K562 (cell line): ENCODE measurements around the gene LGALS9C. TPM values are rescaled to one million over a fixed set of nuclear protein-coding genes. Genes with fewer than 3 reads are reported as not detected.
"Not testable (repeated sequence)": the region's sequence is repeated elsewhere in the genome, so short reads cannot be mapped to it uniquely, and the experiment has no call there.

Source experiments
- ATAC-seq: fragments of 200-7000 bp; cut with Tn5 transposase; 3 replicates; pipeline ENCODE4 v1.9.1; 2020; ENCODE audit warnings: moderate library complexity
- BruUV-seq: library from RNA; stranded (reverse); fragments of 400-500 nt; replicated peaks from 2 replicates; lab custom pipeline; 2021; lab: Mats Ljungman, UMichigan
- CTCF ChIA-PET: fragments of 300-600 bp; formaldehyde crosslinking; extraction: SDS; loops from one replicate; lab custom pipeline; 2021; ENCODE audit warnings: low intra/inter-chr PET ratio; lab: Yijun Ruan, JAX
- POLR2A ChIA-PET: fragments of 300-600, 350-650 bp; sonication (Branson Sonifier 250); formaldehyde crosslinking; extraction: SDS; loops from one replicate; lab custom pipeline; 2021; ENCODE audit warnings: antibody characterized with exemption, inconsistent platforms; lab: Yijun Ruan, JAX
- DNase-seq, 4 experiments: peaks; one replicate each; pipeline versions ENCODE4 v3.0.0 to v3.0.0-alpha.2; 2011 to 2018; ENCODE audit warnings: low spot score in 3 of 4, mixed read lengths in 3 of 4; ENCODE audit errors: extremely low read depth in 1 of 4
- FAIRE-seq: peaks from 2 replicates; lab custom pipeline; 2011; peaks lifted over from hg19 to GRCh38; lab: Jason Lieb, UNC
- H2AFZ ChIP-seq: 2 replicates; pipeline ENCODE4 v1.6.0; 2011; ENCODE audit warnings: low read depth, low read length, control low read depth, inconsistent platforms
- H3K27ac ChIP-seq: fragments of 200-600 bp; 3 replicates; pipeline ENCODE4 v1.8.0; 2011; ENCODE audit warnings: low read depth, mild to moderate bottlenecking, control low read depth, inconsistent platforms, low read length, moderate library complexity, mixed read lengths; ENCODE audit errors: extremely low read depth
- H3K27me3 ChIP-seq, 2 experiments: fragments of 300-600 bp in 1 of 2; 2 replicates in 1 of 2; 3 replicates in 1 of 2; pipeline versions ENCODE4 v1.6.0 to v1.8.0; 2011; ENCODE audit warnings: inconsistent platforms in 2 of 2, low read length in 2 of 2, mild to moderate bottlenecking in 1 of 2, mixed read lengths in 1 of 2, moderate library complexity in 1 of 2; ENCODE audit not compliant: control insufficient read depth in 2 of 2, insufficient read depth in 2 of 2
- H3K36me3 ChIP-seq: fragments of 300-600 bp; 3 replicates; pipeline ENCODE4 v1.8.0; 2011; ENCODE audit warnings: mild to moderate bottlenecking, low read length, inconsistent platforms; ENCODE audit not compliant: control insufficient read depth, insufficient read depth
- H3K4me1 ChIP-seq, 2 experiments: fragments of 200-600 bp in 1 of 2; replicated peaks in 1 of 2; 2 replicates in 1 of 2; 3 replicates in 1 of 2; pipeline versions ENCODE4 v1.5.1 to v1.8.0; 2011; ENCODE audit warnings: inconsistent platforms in 2 of 2, low read length in 2 of 2, mild to moderate bottlenecking in 1 of 2, mixed read lengths in 1 of 2, moderate library complexity in 1 of 2; ENCODE audit not compliant: control insufficient read depth in 2 of 2, insufficient read depth in 2 of 2
- H3K4me2 ChIP-seq: 2 replicates; pipeline ENCODE4 v1.6.1; 2011; ENCODE audit warnings: low read length, control low read depth, inconsistent platforms, mixed read lengths; ENCODE audit not compliant: insufficient read depth
- H3K4me3 ChIP-seq: fragments of 200-600 bp; sonication (generic), shearing (Covaris generic); 2 replicates; pipeline ENCODE4 v1.5.1; 2016; ENCODE audit warnings: control low read depth, inconsistent platforms
- H3K79me2 ChIP-seq: fragments of 200-600 bp; 3 replicates; pipeline ENCODE4 v1.8.0; 2011; ENCODE audit warnings: low read length, inconsistent platforms; ENCODE audit not compliant: control insufficient read depth, insufficient read depth
- H3K9ac ChIP-seq, 2 experiments: 2 replicates each; pipeline versions ENCODE4 v1.6.0 to v1.6.1; 2011; ENCODE audit warnings: low read depth in 2 of 2, low read length in 2 of 2, control low read depth in 1 of 2, inconsistent platforms in 1 of 2, mild to moderate bottlenecking in 1 of 2, mixed read lengths in 1 of 2; ENCODE audit not compliant: insufficient read depth in 1 of 2
- H3K9me1 ChIP-seq: one replicate; pipeline ENCODE4 v1.6.0; 2011; ENCODE audit warnings: inconsistent platforms, mild to moderate bottlenecking, low read length, moderate library complexity; ENCODE audit not compliant: control insufficient read depth, insufficient read depth
- H3K9me3 ChIP-seq: replicated peaks from 2 replicates; pipeline ENCODE4 v1.5.1; 2011; ENCODE audit warnings: low read depth, low read length, inconsistent platforms; ENCODE audit not compliant: control insufficient read depth, insufficient read depth
- H4K20me1 ChIP-seq: replicated peaks from 2 replicates; pipeline ENCODE4 v1.6.1; 2011; ENCODE audit warnings: low read length, inconsistent platforms, mixed read lengths; ENCODE audit not compliant: control insufficient read depth, insufficient read depth
- WGBS: fragments of 100-300 bp; shearing (Covaris generic); methylation state at CpG from one replicate; pipeline ENCODE4 v1.1.6; 2016; ENCODE audit warnings: low coverage, mixed read lengths; ENCODE audit not compliant: insufficient coverage; ENCODE audit errors: missing lambda C conversion rate; 5-methylcytosine and 5-hydroxymethylcytosine counted together
- in situ Hi-C: fragments of 300-500 bp; cut with MboI; formaldehyde crosslinking; loops from 4 replicates; pipeline ENCODE4 v1.15.0; 2018; ENCODE audit warnings: inconsistent platforms, mixed read lengths
- intact Hi-C: fragments of 100-400 bp; cut with micrococcal nuclease; formaldehyde crosslinking; loops from 2 replicates; pipeline ENCODE4 v1.14.2; 2022
- polyA plus RNA-seq, 8 experiments: library from polyadenylated mRNA; depleted of rRNA in 4 of 8; stranded (reverse) in 5 of 8; unstranded in 3 of 8; fragments of >200 nt; fragmentation: Nextera tagmentation in 2 of 8; fragmentation: Illumina TruSeq in 1 of 8; extraction: Ambion mirVana in 2 of 8; extraction: Trizol in 1 of 8; gene quantifications; 2 replicates each; pipeline versions ENCODE4 v1.2.1 to v1.2.3, GENCODE V29; 2011 to 2014; ENCODE audit warnings: inconsistent platforms in 1 of 8, missing spikeins in 1 of 8
- total RNA-seq, 7 experiments: library from RNA; depleted of rRNA in 6 of 7; stranded (reverse); fragments of >200 nt in 6 of 7; fragmentation: Illumina TruSeq in 2 of 7; extraction: Trizol in 2 of 7; gene quantifications; 2 replicates each; pipeline versions ENCODE4 v1.2.1 to v1.2.3, GENCODE V29; 2011 to 2021; ENCODE audit warnings: low replicate concordance in 1 of 7

The LGALS9C gene
- total and polyA plus RNA-seq, 9 of the 15 experiments (the other 6 are each of a cell fraction or from before 2014, with no cell fraction given) = not detected

DNA sequence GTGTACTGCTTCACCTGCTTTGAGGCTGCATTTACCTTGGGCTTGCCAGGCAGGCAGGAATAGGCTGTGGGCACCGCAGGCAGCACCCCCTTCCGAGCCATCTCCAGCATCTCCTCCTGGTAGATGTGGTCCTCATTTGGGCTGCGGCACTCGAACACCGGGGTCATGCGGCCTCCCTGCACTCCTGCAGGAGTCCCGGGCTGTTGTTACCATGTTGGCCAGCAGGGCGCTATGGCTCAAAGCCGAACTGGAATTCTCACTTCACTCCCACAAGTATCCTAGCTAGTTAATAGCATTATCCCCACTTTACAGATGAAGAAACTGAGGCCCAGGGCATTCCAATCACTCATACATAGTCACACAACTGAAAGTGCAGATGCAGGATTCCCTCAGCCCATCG is 23.7 kb downstream of the LGALS9C start:
- H3K27ac ChIP-seq, BruUV-seq, H3K9ac ChIP-seq: not testable (repeated sequence)

GRCh38 chr17:18500816-18501215 is 24.2 kb downstream of the LGALS9C start:
- FAIRE-seq, H3K4me2 ChIP-seq, H3K9ac ChIP-seq, H3K4me1 ChIP-seq, H2AFZ ChIP-seq, H3K9me3 ChIP-seq, H3K36me3 ChIP-seq, POLR2A ChIA-PET, H3K27ac ChIP-seq, H3K27me3 ChIP-seq, DNase-seq, BruUV-seq, H3K79me2 ChIP-seq, H3K9me1 ChIP-seq, intact Hi-C loops, H4K20me1 ChIP-seq, CTCF ChIA-PET, H3K4me3 ChIP-seq, ATAC-seq: not testable (repeated sequence)
- in situ Hi-C loops = loop anchor here (5.0 to 25.0 kb wide), 2 partner anchors 1689 to 1936 kb away; no protein-coding TSS in a partner anchor
- WGBS = no CpG with 5 or more reads among the region's 18 CpGs

More for the DNA sequence above, 23.7 kb downstream of the LGALS9C start:
- H2AFZ ChIP-seq, intact Hi-C loops, DNase-seq, H3K4me1 ChIP-seq, CTCF ChIA-PET, H3K9me3 ChIP-seq, H3K27me3 ChIP-seq, H3K36me3 ChIP-seq, ATAC-seq, H3K9me1 ChIP-seq, H3K79me2 ChIP-seq, FAIRE-seq, H3K4me3 ChIP-seq, H3K4me2 ChIP-seq, H4K20me1 ChIP-seq, POLR2A ChIA-PET: not testable (repeated sequence)
- in situ Hi-C loops = loop anchor here (5.0 to 25.0 kb wide), 2 partner anchors 1688 to 1937 kb away; no protein-coding TSS in a partner anchor
- no CpG with 5 or more reads among the region's 10 CpGs for WGBS

DNA sequence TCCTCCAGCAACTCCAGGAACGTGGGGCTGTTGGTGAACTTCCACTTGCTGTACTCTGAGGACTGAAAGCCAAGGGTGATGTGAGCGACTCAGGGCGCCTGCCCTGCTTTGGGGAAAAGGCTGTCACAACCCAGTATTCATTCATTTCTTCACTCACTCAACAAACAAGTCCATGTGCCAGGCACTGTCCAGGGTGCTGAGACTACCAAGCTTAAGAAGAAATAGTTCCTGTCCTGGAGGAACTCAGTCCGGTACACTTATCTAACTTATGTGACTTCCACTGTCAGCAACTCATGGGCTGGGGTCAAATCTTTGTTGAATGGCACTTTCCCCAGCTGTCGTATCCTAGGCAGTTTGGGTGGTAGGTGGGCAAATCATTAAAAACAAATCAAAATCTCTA is 26.6 kb downstream of the LGALS9C start:
- CTCF ChIA-PET, BruUV-seq, DNase-seq, intact Hi-C loops, FAIRE-seq, ATAC-seq, POLR2A ChIA-PET, H4K20me1 ChIP-seq, H3K27ac ChIP-seq, H3K9me3 ChIP-seq, H3K9ac ChIP-seq, H3K79me2 ChIP-seq, H3K9me1 ChIP-seq, H3K27me3 ChIP-seq, H3K4me3 ChIP-seq, H3K4me2 ChIP-seq, H3K36me3 ChIP-seq, H2AFZ ChIP-seq, H3K4me1 ChIP-seq: not testable (repeated sequence)
- no CpG with 5 or more reads among the region's 5 CpGs for WGBS
- in situ Hi-C loops = loop anchor here (5.0 to 25.0 kb wide), 2 partner anchors 1691 to 1934 kb away; no protein-coding TSS in a partner anchor

DNA sequence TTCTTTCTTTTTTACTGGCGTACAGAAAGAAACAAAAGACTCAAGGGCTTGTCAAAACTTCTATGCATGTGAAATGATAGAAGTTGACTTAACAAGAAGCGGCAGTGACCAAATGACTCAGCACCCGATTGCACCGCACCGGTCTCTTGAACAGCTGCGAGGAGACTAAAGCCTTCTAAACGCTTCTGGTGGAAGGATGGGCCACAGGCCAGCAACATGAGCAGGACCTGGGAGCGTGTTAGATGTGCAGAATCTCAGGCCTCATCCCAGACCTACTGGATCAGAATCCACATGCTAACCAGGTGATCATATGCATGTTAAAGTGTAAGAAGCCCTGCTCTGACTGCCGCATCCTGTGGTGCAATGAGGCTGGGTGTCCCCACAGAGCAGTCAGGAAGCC is 31.1 kb downstream of the LGALS9C start:
- DNase-seq, H3K27ac ChIP-seq, H3K36me3 ChIP-seq, intact Hi-C loops, H3K9me3 ChIP-seq, H3K4me3 ChIP-seq, H3K9ac ChIP-seq, H3K4me2 ChIP-seq, CTCF ChIA-PET, H3K79me2 ChIP-seq, H3K27me3 ChIP-seq, H2AFZ ChIP-seq, H3K9me1 ChIP-seq, ATAC-seq, POLR2A ChIA-PET, H3K4me1 ChIP-seq, H4K20me1 ChIP-seq, FAIRE-seq, BruUV-seq: not testable (repeated sequence)
- WGBS = no CpG with 5 or more reads among the region's 9 CpGs
- in situ Hi-C loops = loop anchor here (25.0 kb wide), 1 partner anchor 1930 kb away; no protein-coding TSS in a partner anchor
